Nephron progenitor cell (in vitro differentiated cells): ENCODE data around the gene ARMH2.
A peak's percentile ranks its signal among the peaks of the same experiment; 100 is the strongest.

Experiments used
- DNase-seq: peaks from one replicate; pipeline ENCODE4 v3.0.0; 2021
- H3K27ac Mint-ChIP-seq: 2 replicates; pipeline ENCODE4 v1.8.0; 2021; ENCODE audit warnings: mild to moderate bottlenecking, moderate library complexity, mixed read lengths
- H3K27me3 Mint-ChIP-seq: 2 replicates; pipeline ENCODE4 v1.8.0; 2021; ENCODE audit warnings: mild to moderate bottlenecking, low read depth, mixed read lengths; ENCODE audit not compliant: poor library complexity
- H3K36me3 Mint-ChIP-seq: 2 replicates; pipeline ENCODE4 v1.8.0; 2021; ENCODE audit warnings: low read depth, mixed read lengths
- H3K4me1 Mint-ChIP-seq: 2 replicates; pipeline ENCODE4 v1.8.0; 2021; ENCODE audit warnings: mixed read lengths
- H3K4me3 Mint-ChIP-seq: 2 replicates; pipeline ENCODE4 v1.8.0; 2021; ENCODE audit warnings: mild to moderate bottlenecking, moderate library complexity, mixed read lengths
- H3K9me3 Mint-ChIP-seq: 2 replicates; pipeline ENCODE4 v1.8.0; 2021; ENCODE audit warnings: mild to moderate bottlenecking, moderate library complexity, mixed read lengths
- TF ChIP-seq, protein P1 (sequence below): fragments of 200-600 bp; sonication (generic); IDR thresholded peaks from 2 replicates; pipeline ENCODE4 v1.5.0; 2021; ENCODE audit warnings: antibody characterized with exemption

The ARMH2 gene

DNA sequence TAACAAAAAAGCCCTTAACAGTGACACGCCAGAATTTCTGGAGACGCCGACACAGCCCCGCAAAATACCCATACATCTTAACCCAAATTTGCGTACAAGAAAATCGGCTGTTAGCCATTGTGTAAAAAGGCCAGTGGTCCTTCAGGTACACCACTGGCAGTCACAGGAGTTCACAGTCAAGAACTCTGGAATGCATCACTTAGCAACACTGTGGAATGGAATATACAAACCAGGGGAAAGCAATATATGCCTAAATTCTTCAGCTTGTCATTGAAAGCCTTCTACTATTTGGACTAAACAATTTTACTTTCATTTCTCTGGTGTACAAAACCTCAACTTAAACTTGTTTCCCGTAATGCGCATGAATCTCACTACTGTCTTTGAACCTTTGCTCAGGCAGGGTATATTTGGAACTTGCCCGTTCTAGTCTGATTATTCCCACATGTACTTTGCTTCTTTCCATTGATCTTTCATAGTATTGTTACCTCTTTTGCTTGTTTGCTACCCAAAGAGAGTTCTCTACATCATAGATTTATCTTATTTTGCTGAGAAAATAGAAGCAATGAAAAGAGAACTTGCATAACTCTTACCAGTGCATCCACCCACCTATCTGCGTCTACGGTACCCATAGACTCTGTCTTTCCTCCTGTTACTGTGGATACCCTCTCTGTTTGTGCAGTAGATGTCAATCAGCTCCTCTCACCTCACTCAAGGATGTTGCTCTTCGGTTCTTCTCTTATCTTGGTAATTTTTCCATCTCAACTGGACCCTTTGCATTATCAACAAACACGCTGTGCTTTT, at the start of gene ARMH2:
TSS of gene ARMH2 (minus strand) at position 178 of the 801 bp plus-strand sequence. CDS start at position 118, 60 bp downstream.
- Mint-ChIP-seq H3K36me3 (no peaks in the 10 kb centered on the region), H3K9me3 (no peaks in the 10 kb centered on the region), H3K27ac (peak within 1 kb of the TSS; percentile 12), H3K4me1 (peaks cover 8% of the 10 kb centered on the region), H3K4me3 (no peak within 1 kb of the TSS), H3K27me3 (peaks cover 3% of the 10 kb centered on the region)
- no peak for DNase-seq
- TF ChIP-seq, protein P1, sequence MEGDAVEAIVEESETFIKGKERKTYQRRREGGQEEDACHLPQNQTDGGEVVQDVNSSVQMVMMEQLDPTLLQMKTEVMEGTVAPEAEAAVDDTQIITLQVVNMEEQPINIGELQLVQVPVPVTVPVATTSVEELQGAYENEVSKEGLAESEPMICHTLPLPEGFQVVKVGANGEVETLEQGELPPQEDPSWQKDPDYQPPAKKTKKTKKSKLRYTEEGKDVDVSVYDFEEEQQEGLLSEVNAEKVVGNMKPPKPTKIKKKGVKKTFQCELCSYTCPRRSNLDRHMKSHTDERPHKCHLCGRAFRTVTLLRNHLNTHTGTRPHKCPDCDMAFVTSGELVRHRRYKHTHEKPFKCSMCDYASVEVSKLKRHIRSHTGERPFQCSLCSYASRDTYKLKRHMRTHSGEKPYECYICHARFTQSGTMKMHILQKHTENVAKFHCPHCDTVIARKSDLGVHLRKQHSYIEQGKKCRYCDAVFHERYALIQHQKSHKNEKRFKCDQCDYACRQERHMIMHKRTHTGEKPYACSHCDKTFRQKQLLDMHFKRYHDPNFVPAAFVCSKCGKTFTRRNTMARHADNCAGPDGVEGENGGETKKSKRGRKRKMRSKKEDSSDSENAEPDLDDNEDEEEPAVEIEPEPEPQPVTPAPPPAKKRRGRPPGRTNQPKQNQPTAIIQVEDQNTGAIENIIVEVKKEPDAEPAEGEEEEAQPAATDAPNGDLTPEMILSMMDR: no peak

DNA sequence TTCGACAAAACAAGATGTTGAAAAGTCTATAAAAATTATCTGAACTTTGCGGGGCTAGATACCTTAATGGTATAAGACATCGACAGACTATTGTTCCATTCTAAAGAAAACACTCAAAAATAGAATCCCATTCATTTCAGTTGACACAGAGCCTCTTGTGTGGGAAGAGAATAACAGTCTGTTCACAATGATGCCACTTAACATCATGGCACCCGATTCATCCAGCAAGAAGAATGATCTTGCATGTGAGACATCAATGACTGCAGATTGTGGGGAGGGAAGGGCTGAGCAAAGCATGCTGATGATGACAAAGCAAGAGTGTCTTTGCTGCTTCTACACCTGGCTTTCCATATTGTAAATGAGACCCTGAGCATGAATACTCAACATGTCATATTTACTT, 49.7 kb upstream of the ARMH2 start:
- TF ChIP-seq, protein P1: no peak
- H3K9me3 Mint-ChIP-seq: no peaks in the 10 kb centered on the region
- peaks cover 42% of the 10 kb centered on the region for H3K4me1 Mint-ChIP-seq
- no peak for DNase-seq
- no peak overlapping the region for H3K4me3 Mint-ChIP-seq
- no peak overlapping the region for H3K27ac Mint-ChIP-seq
- H3K27me3 Mint-ChIP-seq: peaks cover 3% of the 10 kb centered on the region
- no peaks in the 10 kb centered on the region for H3K36me3 Mint-ChIP-seq

DNA sequence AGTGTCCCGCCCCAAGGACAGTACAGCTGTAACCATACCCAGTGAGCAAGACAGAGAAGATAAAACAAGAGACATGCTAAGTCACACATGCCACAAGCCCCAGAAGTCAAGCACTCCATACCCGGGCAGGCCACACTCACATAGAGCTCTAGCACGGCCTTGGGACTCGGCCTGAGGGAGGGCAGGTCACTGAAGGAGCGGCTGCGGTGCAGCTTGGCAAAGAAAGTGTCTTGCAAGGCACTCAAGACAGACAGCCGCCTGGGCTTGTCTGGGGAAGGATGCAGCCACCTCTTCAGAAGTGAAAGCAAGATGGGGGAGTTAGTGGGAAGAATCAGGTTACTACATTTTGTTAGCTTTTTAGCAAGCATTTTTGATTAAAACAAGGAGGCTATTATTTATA, 48.7 kb upstream of the ARMH2 start:
- Mint-ChIP-seq H3K9me3 (no peaks in the 10 kb centered on the region), H3K4me1 (peaks cover 50% of the 10 kb centered on the region), H3K4me3 (no peak overlapping the region), H3K27me3 (peaks cover 3% of the 10 kb centered on the region), H3K27ac (no peak overlapping the region), H3K36me3 (no peaks in the 10 kb centered on the region)
- TF ChIP-seq, protein P1: no peak
- DNase-seq: no peak

DNA sequence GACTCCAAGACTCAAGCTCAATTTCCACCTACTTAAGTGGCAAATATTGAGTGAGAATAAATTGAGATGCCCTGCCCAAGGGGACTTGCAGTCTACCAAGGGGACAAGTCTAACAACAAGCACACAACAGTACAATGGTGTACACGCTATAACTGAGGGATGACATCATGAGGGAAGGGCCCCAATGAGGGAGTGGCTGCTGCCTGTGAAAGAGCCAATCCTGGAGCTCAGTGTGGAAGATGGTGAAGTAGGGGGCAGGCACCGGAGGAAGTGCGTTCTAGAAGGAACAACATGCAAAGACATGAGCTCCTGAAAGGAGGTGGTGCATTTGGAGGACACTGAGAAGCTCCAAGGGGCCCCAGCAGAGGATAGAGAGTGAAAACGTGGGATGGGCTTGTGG, 46.9 kb upstream of the ARMH2 start:
- TF ChIP-seq, protein P1: no peak
- H3K27me3 Mint-ChIP-seq: peaks cover 7% of the 10 kb centered on the region
- H3K36me3 Mint-ChIP-seq: no peaks in the 10 kb centered on the region
- H3K4me1 Mint-ChIP-seq: peaks cover 39% of the 10 kb centered on the region
- no peak overlapping the region for H3K4me3 Mint-ChIP-seq
- no peak overlapping the region for H3K27ac Mint-ChIP-seq
- DNase-seq: no peak
- no peaks in the 10 kb centered on the region for H3K9me3 Mint-ChIP-seq

DNA sequence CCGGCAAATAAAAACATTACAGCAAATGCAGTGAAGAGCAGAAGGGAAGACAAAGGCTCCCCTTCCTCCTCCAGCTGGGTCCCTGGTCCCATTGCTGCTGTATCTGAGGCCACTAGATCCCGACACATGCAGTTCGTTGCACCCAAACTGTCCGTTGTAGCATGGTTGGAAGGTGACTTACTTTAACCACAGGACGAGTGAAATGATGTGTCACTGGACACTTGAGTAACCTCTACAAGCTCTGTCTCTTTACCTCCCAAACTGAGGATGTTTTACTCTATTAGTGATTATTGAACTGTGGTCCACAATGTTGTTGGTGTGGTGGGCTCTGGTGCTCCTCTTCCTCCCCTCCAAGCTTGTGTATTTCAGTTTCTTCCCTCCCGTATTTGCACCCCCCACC, 46.2 kb upstream of the ARMH2 start:
- no peaks in the 10 kb centered on the region for H3K36me3 Mint-ChIP-seq
- no peak overlapping the region for H3K4me3 Mint-ChIP-seq
- peaks cover 33% of the 10 kb centered on the region for H3K4me1 Mint-ChIP-seq
- TF ChIP-seq, protein P1: no peak
- peaks cover 7% of the 10 kb centered on the region for H3K27me3 Mint-ChIP-seq
- DNase-seq: no peak
- no peak overlapping the region for H3K27ac Mint-ChIP-seq
- H3K9me3 Mint-ChIP-seq: no peaks in the 10 kb centered on the region

DNA sequence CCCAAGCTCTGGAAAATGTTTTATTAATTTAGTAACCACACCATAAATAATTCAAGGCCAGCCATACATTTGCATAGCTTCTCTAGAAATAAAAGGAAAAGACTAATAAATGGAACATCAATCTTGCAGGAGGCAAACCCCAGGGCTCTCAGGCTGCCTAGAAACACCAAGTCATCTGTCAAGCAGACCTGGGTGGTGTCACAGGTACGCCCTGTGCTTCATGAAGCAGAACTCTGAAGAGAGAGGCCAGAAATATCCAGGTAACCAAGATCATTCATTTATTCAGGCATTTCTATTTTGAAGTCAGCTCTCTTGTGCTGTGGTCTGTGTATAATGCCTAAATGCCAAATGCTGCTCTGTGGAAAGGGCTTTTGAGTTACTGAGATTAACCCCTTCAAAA, 45.3 kb upstream of the ARMH2 start:
- Mint-ChIP-seq H3K27me3 (peaks cover 7% of the 10 kb centered on the region), H3K36me3 (no peaks in the 10 kb centered on the region), H3K4me1 (peaks cover 28% of the 10 kb centered on the region), H3K9me3 (no peaks in the 10 kb centered on the region), H3K27ac (no peak overlapping the region), H3K4me3 (no peak overlapping the region)
- DNase-seq: no peak
- TF ChIP-seq, protein P1: no peak
